NCI-H774 (cell line): ENCODE data around the gene ZC3H12A.

Experiments used
- DNase-seq: peaks from one replicate; lab custom pipeline; 2025; lab: John Stamatoyannopoulos, UW

The ZC3H12A gene

DNA sequence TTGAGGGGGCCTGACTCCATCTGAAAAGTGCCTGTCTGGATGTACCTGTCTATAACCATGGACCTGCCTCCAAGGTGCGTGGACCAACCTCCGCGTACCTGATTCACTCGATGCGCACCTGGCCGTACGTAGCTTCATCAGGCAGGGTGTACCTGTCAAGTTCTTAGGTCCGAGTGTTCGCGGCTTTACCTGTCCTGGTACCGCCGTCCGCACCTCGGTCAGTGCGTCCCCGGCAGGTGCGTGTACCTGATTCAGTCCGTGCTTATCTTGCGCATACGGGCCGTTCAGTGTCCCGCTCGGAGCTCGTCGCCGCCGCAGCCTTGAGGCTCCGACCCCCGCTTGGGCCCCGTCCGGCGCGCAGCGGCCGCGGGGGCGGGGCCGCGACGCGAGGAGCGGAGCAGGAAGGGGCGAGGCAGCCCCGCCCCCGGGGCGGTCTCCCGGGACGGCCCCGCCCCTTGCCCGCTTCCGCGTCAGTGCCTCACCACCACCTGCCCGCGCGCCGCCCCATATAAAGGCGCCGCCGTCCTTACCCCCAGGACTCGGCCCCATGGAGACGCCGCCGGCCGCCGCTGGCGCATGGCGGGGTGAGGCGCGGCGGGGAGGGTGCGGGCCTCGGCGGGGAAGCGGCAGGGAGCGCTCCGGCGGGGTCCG lies at the start of gene ZC3H12A:
TSS of gene ZC3H12A (plus strand) at position 535 of the 651 bp plus-strand sequence. CDS start 917 bp downstream, outside the sequence.
- DNase-seq: peak; percentile 96

DNA sequence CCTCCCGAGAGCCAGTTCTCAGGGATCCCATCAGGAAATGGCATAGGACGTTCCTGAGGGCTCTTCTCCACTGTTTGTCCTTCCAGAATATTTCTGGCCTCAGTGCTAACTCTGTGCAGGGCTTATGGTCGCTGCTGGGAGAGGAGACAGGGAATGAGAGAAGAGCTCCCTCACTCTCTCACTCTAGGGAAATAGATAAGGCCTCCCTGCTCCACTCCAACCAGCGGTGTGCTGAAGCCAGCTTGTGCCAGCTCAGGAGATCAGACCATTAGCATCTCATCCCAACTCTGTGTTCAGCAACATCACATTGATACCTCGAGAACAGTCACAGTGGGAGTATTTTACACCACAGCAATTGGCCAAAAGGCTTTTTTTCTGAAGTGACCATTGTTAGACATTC lies 49.2 kb upstream of the ZC3H12A start:
- no peak for DNase-seq

DNA sequence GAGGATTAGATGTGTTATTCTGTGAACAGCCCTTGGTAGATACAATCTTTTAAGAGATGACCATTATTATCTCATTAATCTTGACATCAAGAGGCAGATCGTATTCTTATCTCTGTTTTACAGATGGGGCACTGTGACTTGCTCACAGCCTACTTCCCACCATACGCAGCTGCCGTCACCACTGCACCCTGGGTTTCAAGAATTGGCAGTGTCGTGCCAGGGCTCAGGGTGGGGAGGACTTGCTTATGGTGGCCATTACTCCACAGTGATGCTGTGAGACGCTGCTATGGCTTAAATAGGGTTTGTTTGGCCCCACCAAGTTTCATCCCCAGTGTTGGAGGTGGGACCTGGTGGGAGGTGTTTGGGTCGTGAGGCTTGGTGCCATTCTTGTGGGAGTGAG lies 45.4 kb upstream of the ZC3H12A start:
- no peak for DNase-seq

DNA sequence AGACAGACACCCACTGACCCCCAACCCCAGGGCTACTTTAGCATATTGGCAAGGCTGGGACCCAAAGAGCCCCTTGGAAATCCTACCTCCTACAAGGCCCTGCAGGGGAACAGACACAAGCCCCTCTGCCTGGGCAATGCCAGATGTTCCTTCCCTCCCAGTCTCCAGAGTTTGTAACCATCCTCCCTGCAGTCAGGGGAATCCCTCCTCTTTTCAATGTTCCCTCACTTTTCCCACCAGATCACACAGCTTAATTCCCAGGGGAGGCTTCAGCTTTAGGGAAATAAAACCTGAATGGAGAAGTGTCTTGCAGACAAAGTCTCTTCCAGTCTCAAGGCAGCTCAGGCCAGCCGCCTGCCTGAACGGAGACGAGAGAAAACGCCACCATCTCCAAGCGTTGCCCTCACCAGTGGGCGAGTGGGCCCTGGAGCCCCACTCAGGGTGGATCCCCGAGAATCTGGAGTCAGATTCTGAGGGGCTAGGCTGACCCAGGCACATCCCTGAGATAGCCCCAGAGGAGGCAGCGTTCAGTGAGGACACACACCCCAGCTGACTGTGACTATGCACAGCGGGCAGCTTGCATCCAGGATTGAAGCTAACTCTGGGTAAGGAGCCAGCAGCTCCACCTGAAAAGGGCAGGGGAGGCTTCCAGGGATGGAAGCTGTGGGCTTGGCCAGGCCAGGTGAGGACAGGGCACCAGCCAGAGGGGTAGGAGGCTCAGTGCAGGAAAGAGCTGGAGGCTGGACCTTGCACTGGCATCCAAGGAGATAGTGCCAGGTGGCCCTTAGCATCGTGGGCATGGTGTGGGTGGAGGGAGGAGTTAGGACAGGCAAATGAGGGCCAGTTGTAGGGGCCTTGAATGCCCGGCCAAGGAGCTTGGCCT lies 44.0 kb upstream of the ZC3H12A start:
- no peak for DNase-seq

DNA sequence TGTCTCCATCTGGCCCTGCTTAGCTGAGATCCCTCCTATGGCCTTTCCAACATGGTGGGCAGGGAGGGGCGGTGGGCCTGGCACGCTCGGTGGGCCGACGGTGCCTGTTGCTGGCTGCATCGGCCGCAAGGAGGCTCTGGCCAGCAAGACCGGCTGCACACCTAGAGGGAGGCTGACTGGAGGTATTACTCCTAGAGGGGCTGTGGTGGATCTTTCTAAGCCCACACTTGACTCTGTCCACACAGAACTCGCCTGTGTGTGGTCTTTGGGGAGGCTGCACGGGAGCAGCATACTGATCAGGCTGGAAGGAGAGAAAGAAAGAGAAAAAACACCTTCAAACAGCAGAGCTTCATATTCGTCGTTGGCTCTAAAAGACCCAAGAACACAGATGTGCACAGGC lies 41.7 kb upstream of the ZC3H12A start:
- no peak for DNase-seq

DNA sequence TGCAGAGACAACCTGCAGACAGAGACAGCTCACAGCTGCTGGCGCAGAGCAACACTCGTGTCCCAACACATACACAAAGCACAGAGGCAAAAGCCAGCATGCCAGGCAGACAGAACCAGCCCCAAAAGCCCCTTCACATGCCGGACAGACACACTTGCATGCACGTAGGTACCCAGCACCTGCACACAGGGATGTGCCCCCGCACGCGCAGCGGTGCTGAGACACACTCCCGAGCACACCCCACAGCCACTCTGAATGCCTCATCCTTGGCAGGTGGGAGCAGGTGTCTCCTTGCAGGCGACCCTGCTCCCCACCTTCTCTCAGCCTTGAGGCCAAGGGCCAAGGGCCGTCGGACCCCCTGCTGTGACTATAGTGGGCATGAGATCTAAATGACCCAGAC lies 41.2 kb upstream of the ZC3H12A start:
- DNase-seq: no peak

DNA sequence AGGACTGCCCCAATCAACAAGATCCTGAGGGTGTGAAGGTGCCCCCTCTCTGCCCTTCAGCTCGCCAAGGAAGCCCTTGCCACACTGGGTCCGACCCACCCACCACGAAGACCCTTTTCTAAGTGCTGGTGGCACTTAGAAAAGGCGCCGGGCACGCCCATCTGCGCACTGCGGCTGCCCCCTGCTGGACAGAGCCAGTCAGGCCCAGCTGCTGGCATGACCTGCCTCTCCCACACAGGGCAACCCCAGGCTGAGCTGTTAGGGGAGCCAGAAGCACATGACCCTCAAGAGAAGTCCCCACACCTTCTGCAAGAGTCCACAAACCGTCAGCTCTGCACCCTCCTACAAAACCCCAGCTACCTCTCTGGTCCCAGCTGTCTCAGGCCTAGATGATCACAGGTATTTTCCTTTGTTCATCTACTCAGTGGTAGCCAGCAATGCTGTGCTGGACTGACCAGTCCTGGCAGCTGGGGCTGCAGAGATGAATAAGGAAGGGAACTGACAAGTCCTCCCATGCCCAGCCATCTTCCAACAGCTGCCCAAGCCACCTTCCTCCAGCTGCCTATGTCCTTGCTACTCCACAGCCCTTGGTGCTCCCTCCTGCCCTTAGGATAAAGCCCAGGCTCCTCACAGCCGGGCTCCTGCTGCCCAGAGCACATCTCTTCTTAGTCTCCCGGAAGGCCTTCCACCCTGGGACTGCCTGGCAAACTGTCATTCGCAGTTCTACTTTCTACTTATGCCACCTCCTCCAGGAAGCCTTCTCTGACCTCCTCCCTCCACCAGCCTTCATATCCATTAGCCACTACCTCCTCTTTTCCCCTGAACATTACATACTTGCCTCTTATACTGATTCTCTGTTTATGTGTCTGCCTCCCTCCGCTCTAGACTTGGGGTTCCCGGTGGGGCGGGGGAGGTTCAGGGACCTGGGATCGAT lies 39.8 kb upstream of the ZC3H12A start:
- peak; percentile 72 for DNase-seq

DNA sequence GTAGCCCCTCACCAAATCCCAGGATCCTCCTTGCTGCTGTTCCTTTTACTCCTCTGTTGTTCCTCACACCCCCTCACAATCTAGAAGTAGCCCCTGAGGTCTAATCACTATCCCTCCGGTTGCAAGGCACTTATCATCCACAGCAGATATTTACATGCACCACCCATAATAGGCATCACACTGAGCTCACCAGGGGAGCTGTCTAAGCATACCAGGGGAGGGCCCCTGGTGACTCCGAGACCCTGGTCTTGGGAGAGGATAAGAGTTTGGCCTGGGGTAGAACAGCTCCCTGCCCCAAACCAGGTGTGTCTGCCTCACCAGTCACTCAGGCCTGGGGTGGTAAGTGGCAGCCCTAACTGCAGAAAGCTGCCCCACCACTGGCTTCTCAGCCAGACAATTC lies 37.3 kb upstream of the ZC3H12A start:
- DNase-seq: no peak

DNA sequence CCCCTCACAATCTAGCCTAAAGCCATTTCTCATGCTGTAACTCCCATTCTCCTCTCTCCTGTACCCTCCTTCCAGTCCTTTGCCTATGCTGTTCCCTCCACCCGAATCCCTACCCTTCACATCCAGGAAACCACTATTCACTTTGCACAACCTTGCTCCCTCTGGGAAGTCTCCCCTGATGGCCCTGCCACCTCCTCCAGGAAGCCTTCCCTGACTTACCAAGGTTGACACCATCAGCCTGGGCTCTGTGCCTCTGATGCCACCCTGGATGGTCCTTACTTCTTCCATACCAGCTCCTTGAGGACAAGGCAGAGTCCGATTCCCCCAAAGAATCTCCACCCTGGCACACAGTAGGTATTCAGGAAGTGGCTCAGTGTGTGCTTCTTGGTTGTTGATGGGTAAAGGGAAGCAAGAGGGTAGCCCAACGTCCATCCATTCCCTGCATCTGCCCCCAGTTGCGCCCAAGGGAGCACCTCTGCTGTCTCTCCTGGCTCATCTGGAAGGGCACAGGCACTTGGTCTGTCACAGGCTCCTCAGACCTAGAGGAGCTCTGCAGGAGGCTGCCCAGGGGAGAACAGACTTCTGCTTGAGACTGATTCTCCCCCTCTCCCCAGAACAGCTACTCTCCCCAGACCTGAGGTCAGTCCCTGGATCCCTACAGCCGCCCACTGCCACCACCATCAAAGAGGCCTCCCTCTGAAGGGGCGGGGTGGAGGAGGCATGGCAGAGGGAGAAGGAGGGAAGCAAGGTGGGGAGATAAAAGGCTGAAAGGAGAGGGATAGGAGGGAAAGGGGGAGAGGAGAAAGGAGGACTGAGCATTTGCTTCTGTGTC lies 36.1 kb upstream of the ZC3H12A start:
- DNase-seq: no peak

DNA sequence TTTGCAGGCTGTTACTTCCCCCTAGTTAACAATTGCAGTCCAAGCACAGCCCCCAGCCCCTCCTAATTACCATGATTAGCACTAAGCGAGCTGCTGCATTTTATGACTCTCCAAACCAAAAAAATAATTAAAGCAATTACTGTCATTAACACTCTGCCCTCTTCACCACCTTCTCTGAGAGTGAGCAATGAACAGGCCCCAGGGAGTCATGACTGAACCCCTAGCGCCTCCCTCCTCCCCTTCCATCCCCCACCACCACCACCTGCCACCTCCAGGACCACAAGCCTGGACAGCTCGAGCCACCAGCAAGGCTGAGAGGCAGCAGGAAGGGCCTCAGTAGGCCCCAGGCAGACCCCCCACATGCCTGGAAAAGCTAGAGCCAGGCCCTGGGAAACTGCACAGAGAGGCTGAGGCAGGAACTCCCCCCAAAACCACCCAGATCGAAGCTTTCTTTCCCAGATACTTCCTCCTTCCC lies 35.5 kb upstream of the ZC3H12A start:
- DNase-seq: peak; percentile 37

DNA sequence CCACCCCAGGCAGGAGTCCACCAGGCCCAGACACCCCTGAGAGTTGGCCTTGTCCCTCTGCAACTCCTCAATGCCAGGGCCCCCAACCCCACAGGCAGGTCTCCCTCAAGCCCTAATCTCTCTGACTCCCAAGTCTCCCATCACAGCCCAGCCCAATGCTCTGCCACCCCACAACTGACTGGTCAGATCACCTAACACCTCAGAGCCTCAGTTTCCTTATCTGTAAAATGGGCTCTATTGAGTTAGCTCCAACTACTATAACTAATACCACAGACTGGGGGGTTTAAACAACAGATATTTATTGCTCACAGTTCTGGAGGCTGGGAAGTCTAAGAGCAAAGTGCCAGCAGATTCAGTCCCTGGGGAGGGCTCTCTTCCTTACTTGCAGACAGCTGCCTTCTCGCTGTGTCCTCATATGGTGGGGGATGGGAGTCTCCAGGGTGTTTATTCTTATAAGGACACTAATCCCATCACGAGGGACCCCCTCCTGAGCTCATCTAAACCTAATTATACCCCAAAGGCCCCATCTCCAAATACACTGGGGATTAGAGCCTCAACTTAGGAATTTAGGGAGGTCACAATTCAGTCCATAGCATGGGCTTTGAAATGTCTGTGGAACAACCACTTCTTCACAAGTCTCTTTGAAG lies 34.9 kb upstream of the ZC3H12A start:
- no peak for DNase-seq

DNA sequence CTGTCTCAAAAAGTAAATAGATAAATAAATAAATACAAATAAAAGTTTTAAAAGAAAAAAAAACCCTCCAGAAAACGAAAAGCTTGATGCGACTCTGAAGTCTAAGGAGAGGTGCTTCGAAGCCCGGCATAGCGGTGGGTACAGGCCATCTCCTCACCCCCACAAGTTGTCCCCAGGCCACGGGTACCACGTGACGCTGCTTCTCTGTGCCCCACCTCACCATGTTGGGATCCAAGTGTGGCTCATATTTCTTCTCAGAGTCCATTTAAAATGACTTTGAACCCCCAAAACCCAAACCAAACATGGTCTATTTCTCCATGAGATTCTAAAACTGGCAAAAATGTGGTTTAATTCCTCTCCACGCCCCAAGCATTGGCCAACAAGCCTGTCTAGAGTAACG lies 32.9 kb upstream of the ZC3H12A start:
- DNase-seq: no peak

DNA sequence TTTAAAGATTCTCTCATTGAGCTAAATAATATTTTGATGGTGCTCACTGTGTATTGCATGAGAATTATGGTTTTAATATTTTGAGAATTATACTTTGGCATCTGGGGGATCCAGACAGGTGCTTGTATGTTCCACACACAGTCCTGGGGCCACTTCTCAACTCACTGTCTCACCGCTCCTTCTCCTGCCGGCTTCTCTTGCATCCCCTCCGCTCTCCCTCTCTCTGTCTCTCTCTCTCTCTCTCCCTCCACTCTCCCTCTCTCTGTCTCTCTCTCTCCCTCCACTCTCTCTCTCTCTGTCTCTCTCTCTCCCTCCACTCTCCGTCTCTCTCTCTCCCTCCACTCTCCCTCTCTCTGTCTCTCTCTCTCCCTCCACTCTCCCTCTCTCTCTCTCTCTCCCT lies 32.2 kb upstream of the ZC3H12A start:
- no peak for DNase-seq

DNA sequence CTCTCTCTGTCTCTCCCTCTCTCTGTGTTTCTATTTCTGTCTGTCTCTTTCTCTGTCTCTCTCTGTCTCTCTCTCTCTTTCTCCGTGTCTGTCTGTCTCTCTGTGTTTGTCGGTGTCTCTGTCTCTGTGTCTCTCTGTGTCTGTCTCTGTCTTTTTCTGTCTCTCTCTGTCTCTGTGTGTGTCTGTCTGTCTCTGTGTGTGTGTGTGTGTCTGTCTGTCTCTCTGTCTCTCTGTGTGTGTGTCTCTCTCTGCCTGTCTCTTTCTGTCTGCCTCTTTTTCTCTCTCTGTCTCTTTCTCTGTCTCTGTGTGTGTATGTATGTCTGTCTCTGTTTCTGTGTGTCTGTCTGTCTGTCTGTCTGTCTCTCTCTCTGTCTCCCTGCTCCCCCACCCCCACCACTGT lies 31.7 kb upstream of the ZC3H12A start:
- DNase-seq: no peak

DNA sequence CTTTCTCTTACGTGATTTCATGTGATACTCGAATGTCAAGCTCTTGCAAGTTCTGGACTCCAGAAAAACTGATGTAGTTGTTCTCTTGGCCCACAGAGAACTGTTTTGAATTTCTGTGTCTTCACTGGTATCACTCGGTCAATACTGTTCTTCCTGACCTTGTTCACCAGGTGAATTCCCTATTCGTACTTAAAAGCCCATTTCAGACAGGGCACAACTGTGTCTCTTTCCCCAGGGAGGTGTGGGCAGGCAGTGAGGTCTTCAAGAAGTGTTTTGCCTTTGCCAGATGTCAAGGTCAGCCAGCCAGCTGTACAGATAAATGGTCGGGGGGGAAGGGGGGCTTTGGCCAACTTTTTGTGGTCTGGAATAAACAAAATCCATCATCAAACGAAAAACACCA lies 27.5 kb upstream of the ZC3H12A start:
- no peak for DNase-seq

DNA sequence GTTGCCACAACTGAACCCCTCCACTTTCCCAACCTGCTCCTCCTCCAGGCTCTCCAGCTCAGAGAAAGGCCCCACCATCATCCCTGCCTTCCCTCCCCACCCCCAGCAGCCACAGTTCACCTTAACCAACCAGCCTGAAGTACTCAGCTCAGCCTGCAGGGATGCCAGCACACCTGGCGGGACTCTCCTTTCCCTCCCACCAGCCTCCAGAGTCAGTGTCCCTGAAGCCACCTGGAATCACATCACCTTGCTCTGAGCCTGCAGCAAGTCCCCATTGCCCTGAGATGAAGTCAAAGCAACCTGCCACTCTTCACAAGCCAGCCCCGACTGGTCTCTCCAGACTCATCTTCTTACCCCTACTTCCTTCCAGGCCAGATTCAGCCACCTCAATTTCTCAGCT lies 26.2 kb upstream of the ZC3H12A start:
- no peak for DNase-seq

DNA sequence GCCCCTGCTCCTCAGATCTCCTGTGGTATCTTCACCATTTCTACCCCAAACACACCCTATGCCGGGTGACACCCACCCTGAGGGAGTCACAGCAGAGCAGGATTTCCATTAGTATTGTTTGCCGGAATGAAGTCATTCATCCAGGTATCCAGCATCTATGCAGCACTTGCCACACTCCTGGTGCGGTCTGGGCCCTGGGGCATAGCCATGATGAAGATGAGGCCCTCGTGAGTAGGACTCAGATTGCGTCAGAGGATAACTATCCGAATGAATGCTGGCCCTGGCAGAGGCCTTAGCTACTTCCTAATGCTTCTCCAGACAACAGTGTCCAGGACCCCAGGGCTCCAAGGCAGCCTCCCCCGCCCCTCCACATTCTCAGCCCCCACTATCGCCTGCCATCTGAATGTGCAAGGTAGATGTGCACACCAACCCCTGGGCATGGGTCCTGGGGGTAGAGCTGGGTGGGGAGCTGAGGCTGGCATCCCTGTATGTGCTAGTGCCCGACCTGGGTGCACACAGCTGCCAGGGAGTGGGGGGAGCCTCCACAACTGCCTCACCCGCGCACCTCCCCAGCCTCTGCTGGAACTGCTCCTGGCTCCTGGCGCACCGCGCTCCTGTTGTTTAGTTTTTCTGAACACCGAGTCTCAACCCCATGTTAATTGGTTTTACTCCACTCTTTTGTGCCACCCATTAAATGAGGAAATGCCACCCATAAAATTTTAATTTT lies 25.5 kb upstream of the ZC3H12A start:
- no peak for DNase-seq

DNA sequence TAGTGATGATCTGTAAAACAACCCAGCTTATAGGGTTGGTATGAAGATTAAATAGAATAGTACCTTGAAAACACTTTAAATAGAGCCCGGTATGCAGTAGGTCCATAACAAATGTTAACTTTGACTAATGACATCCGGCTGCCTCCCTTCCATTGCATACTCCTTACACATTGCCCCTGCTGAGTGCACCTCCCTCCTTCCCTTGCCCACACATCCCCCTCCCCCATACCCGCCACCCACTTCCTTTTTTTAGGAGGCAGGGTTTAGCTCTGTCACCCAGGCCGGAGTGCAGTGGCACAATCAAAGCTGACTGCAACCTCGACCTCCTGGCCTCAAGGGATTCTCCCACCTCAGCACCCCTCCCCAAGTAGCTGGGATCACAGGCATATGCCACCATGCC lies 24.4 kb upstream of the ZC3H12A start:
- no peak for DNase-seq

DNA sequence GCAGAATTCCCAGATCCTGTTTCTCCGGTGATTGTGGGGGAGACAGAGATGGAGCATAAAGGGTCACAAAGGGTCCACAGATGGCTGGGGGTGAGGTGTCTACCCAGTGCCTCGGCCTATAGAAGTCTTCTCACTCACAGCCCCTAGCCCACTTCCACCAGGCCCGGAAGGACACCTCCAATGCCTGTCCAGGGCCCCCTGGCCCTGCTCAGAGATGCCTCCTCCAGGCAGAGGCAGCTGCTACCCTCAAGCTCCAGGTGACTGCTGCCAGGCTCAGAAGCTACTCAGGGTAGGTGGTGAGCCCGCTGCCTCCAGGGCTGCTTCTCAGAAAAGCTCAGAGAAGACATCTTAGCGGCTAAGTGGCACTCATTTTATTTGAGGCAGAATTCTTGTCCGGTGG lies 22.0 kb upstream of the ZC3H12A start:
- no peak for DNase-seq

DNA sequence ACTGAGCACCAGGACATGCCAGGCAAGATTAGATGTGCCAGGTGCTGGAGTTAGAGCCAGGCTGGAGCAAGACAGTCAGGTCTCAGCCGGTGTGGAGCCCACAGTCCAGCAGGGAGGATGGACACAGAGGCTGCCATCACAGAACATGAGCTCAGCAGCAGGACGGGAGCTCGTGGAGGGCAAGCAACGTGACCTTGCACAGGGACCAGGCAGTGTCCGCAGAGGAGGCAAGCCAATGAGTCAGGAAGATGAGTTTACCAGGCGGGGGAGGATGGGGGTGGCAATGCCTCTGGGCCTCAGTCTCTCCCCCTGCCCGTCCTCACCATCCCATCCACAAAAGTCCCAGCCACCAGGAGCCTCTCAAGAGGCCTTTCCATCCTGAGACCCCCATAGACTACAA lies 20.7 kb upstream of the ZC3H12A start:
- no peak for DNase-seq
